Measurements from ENCODE around the gene ZBTB45. TPM values are rescaled to one million over a fixed set of nuclear protein-coding genes. Genes with fewer than 3 reads are reported as not detected.
"Not testable (repeated sequence)": the region's sequence is repeated elsewhere in the genome, so short reads cannot be mapped to it uniquely, and the experiment has no call there.

ZBTB45 gene
- total RNA-seq, 1 donor from 2014 or later = 6.9 TPM

DNA sequence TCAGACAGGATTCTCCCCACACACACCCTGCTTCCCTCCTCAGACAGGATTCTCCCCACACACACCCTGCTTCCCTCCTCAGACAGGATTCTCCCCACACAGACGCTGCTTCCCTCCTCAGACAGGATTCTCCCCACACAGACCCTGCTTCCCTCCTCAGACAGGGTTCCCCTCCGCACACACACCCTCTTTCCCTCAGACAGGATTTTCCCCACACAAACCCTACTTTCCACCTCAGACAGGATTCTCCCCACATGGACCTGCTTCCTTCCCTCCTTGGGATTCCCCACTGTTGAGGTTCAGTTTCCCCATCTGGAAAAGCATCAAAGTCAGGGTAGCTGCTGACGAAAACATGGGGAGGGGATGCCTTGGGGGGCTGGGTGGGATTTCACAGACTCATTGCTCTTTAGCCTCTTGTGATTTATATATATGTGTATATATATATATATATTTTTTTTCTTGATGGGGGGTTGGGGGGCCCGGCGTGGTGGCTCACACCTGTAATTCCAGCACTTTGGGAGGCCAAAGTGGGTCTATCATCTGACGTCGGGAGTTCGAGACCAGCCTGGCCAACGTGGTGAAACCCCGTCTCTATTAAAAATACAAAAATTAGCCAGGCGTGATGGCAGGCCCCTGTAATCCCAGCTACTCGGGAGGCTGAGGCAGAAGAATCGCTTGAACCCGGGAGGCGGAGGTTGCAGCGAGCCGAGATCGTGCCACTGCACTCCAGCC, 23.2 kb upstream of the ZBTB45 start:
- FAIRE-seq; DNase-seq (ENCODE audit: low spot score in 2 of 2): not testable (repeated sequence)

DNA sequence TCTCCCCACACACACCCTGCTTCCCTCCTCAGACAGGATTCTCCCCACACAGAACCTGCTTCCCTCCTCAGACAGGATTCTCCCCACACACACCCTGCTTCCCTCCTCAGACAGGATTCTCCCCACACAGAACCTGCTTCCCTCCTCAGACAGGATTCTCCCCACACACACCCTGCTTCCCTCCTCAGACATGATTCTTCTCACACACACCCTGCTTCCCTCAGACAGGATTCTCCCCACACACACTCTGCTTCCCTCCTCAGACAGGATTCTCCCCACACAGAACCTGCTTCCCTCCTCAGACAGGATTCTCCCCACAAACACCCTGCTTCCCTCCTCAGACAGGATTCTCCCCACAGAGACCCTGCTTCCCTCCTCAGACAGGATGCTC, 19.6 kb upstream of the ZBTB45 start:
- DNase-seq (ENCODE audit: low spot score in 2 of 2); FAIRE-seq: not testable (repeated sequence)

DNA sequence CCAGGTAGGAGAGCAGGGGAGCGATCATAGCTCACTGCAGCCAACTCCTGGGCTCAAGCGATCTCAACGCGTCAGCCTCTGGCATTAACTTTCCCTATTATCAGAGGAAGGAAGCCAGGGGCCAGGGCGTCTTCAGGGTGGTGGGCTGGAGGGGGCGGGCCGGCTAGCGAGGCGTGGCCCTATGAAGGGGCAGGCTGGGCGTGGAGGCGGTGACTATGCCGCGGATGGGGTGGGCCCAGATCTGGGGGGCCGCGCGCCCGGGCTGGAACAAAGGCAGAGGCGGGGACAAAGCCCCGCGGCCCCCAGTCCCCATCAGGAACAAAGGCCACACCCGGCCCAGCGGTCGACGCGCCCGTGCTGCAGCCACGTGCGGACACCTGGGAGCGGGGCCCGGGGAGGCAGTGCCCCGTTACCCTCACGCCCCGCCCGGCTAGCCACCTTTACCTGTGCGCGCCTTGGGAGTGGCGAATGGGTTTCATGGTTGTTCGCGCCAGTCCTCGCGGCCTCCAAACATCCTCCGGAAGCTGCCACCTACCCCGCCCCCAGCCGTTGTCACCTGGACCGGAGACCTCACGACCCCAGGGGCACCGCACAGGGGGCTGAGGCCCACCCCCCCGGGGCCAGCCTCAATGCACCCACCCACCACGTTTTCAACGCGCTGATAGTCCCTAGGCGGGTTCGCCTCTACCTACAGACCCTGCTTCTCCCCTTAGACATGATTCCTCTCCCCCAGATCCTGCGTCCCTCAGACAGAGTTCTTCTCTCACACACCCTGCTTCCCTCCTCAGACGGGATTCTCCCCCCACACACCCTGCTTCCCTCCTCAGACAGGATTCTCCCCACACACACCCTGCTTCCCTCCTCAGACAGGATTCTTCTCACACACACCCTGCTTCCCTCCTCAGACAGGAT, 18.9 kb upstream of the ZBTB45 start:
- FAIRE-seq (no peak), DNase-seq (ENCODE audit: low spot score in 2 of 2) (no peak)

DNA sequence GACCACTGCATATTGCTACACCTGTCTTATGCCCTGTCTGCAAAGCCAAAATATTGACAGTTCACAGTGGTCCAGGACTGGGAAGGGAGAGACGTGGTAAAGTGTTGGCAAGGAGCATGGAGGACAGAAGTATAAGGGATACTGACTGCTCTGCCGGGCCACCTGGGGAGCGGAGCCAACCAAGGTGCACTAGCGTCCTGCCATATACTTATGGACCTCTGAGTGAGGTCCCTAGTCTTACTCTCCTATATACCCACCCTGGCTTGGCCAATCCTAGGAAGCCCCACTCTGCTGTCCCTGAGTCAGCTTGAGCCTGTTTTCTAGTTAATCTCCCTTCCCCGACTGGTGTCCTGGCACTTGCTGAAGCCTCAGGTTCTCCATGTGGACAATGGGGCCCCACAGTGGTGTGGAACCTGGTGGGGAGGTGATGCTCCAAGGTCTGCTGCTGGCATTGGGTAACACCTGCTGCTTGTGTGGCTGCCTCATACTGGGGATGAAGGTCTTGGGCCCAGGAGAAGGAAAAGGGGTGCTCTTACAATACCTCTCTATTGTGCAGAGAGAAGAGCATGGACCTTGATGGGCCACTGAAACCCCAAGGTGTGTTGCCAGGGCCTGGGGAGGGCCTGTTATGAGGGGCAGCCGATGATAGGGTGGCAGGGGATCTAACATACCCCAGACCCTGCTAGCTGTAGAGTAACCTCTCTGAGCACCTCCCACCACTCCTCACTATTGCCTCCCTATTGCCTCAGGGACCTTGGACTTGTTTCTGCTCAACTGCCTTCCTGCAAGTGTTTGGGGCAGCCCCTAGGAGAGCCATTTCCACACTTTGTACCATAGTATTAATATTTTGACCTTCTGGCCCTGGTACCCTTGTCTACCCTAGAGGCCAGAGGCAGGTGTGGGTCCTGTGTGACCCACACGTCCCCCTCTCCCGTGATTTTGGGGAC, 17.5 kb upstream of the ZBTB45 start:
- no peak for FAIRE-seq

DNA sequence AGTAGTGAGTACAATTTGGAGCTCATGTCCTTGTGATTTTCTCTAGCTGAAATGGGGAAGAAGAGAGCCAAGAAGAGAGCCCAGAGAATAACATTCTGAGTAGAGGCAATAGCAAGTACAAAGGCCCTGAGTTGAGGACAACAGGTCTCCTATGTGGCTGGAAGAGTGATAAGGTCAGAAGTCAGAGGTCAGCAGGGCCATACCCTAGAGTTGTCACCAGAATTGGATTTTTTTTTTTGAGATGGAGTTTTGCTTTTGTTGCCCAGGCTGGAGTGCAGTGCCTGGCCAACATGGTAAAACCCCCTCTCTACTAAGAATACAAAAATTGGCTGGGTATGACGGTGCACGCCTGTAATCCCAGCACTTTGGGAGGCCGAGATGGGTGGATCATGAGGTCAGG, 16.2 kb upstream of the ZBTB45 start:
- no peak for FAIRE-seq
- no peak for DNase-seq (ENCODE audit: low spot score in 2 of 2)

More for the DNA sequence above, 17.5 kb upstream of the ZBTB45 start:
- DNase-seq (ENCODE audit: low spot score in 2 of 2) = no peak

DNA sequence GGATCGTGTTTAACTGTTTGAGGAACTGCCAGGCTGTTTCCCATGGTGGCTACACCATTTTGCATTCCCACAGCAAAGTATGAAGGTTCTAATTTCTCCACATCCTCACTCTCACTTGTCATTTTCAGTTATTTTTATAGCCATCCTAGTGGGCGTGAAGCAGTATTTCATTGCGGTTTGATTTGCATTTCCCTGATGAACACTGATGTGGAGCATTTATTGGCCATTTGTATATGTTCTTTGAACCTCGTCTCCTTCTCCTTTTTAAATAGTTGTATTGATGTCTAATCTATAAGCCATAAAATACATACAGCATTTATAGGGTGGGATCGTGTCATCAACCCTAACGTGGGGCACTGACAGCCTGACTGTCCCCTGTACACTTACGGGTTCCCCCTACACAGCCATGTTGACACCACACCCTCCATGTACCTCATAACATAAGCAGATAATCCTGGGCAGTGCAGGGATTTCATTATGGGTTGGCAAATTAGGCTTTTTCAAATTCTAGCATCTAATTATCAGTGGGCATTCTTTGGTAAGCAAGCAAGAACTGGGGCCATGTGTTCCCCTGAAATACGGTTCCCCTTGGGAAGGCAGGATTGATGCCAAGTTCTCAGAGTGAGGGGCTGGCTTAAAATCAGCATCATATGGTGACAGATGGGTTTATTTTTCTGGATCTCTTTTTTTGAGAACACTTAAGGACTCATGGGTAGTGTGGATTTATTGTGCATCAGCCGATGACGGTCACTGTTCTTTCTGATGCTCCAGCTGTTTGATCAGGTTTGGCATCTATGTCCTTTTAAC, 11.6 kb upstream of the ZBTB45 start:
- DNase-seq (ENCODE audit: low spot score in 2 of 2) (no peak), FAIRE-seq (no peak)

DNA sequence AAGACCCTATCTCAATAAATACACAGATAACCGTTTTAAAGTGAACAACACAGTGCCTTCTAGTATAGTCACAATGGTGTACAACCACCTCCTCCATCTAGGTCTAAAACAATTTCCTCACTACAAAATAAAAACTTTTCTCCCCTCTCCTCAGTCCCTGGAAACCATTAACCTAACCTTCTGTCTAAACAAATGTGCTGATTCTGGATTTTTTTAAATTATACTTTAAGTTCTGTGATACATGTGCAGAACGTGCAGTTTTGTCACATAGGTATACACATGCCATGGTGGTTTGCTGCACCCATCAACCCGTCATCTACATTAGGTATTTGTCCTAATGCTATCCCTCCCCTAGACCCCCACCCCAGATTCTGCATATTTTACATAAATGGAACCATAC, 9.8 kb upstream of the ZBTB45 start:
- no peak for FAIRE-seq
- no peak for DNase-seq (ENCODE audit: low spot score in 2 of 2)

DNA sequence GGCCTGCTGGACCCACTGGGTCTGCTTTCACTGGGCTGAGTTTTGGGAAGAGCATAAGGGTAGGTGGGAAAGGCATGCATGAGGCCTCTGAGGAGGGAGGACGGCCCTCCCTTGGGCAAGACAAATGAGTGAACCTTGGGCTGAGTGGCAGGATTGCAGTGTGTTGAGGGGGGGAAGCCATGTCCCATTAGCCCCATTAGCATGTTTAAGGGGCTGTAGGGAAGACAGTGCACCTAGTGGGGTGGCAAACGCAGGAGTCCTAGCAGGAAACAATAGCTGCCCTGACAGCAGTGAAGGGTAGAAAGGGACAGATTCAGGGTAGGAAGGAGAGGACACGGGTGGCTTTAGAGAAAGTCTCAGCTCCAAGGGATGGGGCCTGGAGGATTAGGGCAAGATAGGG, 3.1 kb upstream of the ZBTB45 start:
- no peak for FAIRE-seq

DNA sequence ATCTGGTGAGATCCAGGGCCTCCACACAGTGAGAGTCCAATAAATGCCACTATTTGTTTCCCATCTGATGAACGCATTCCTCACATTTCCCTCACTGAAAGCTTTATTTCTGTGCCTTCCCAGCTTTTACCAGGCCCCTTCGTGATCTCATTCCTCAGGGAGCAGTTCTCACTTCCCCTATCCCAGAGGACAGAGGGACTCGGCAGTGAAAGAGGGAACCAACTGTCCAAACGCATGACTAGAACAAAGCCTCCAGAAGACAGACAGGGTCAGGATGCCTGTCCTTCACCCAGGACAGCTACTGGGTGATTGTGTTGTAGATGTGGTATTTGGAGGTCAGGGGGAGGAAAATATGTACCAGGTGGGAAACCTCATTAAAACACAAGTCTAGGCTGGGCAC, 2.0 kb upstream of the ZBTB45 start:
- FAIRE-seq = no peak
- DNase-seq (ENCODE audit: low spot score in 2 of 2) = no peak

More for the DNA sequence above, 3.1 kb upstream of the ZBTB45 start:
- no peak for DNase-seq (ENCODE audit: low spot score in 2 of 2)

DNA sequence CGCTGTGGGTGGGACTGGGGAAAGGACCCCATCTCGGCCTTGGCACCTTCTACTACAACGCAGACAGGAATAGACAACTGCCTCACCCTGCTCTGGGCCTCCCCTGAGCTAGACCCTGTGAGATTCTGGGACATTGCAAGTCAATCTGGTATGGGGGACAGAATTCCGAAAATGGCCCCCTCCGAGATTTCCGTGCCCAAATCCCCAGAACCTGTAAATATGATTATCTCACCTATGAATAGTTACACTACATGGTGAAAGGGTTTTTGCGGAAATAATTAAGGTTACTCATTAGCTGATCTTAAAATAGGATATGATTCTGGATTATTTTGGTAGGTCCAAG, 618 bp upstream of the ZBTB45 start:
- FAIRE-seq = no peak
- no peak for DNase-seq (ENCODE audit: low spot score in 2 of 2)

DNA sequence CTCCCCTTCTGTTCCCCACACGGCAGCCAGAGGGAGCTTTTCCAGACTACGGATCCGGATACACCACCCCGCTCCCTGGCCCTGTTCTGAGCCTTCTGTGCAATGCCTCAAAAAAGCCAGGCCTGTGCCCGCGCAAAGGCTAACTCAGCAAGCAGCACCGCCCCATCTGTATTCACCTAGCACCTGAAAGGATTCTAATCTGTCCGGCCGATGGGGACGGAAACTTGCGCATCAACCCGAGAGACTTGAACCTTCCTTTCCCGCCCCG, 589 bp downstream of the ZBTB45 start:
- DNase-seq (ENCODE audit: low spot score in 2 of 2) = peak; percentile 76 to 77

DNA sequence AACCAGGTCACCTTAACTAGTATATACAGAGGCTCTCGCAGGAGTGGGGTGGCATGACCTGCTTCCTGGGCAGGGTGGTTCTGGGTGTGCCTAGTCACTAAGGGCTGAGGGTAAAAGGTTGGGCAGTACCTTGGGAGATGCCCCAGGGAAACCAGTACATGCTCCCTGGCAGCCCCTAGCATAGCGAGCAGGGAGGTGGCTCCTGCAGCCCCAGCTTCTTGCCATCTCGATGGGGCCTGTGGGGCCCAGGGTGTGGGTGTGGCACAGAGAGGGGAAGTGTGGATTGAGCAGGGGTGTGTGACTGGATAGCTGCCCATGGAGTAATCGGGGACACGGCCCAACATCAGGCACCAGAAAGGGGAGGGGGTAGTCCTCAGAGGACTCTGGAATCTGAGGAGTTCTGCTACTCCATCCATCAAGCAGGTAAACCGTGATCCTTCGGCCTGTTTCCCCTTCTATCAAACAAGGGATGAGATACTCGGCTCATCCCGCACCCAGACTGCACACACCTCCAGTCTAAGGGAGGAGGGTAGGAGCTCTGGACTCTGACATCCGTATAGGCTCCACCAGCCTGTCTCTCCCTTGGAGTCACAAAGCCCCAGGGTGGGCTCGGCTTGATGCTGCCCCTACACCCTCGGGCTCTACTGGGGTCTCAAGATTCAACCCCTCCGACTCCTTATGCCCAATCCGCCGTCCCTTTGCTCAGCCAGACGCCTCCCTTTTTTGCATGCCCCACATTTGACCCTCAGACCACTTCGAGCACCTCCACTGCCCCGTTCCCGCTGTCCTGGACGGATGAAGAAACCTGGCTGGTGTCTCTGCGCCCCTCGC, 1.1 kb downstream of the ZBTB45 start:
- no peak for FAIRE-seq
- DNase-seq (ENCODE audit: low spot score in 2 of 2) = no peak

More for the DNA sequence above, 589 bp downstream of the ZBTB45 start:
- FAIRE-seq = no peak

DNA sequence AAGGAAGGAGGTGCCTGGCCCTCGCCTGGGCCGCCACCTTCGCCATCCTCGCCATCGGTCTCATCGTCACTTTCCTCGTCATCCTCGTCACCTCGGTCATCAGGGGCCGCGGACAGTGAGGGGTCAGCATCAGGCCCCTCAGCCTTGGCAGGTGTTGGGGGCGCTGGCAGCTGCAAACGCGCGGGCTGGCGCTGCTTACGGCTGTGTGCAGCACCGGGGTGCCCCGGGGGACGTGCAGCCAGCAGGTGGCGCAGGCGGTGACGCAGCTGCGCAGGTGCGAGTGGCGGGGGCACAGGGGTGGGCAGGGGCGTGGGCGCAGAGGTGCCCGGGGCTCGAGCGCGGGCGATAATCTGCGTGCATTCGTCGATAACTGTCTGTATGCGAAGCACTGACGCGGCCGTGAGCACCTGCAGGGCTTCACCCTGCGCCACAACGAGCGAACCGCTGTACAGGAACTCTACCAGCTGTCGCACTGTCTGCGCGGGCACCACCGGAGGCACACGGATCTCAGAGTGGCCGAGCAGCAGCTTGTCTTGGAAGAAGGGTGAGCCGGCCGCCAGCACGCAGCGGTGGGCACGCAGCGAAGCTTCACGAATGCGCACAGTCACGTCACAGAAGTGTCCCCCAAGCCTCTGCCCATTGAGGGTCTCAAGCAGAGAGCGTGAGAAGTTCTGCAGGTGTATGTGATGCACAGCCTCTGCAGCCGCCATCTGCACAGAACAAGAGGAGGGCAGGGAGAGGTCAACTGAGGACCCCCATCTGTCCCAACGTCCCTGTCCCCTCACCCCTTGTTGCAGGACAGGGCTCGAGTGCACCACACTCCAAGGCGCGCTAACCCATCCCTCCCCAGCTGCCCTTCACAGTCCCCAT, 2.4 kb downstream of the ZBTB45 start:
- FAIRE-seq (no peak), DNase-seq (ENCODE audit: low spot score in 2 of 2) (no peak)

DNA sequence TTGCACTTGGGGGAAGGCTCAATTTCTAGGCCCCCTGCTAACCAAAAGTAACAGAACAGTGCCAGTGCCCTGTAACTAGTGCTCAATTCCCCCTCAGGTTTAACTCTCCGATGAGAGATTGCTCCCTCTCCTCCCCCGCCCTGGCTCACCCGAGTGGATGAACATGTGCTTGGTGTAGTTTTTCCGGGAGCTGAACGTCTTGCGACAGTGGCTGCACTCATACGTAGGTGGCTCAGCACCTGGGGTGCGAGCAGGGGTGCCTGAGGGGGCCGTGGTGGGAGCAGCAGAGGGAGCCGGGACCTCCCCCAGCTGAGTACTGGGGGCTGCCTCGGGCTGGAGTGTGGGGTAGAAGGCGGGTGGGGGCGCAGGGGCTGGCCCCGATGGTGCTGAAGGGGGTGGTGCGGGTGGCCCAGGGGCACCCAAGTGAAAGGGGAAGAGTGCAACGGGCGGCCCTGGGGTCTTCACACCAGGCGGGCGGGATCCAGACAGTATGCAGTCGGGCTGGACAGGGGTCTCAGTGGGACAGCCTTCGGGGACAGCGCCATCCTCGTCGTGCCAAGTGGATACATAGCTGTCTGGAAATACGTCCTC, 3.3 kb downstream of the ZBTB45 start:
- DNase-seq (ENCODE audit: low spot score in 2 of 2) (no peak), FAIRE-seq (no peak)

DNA sequence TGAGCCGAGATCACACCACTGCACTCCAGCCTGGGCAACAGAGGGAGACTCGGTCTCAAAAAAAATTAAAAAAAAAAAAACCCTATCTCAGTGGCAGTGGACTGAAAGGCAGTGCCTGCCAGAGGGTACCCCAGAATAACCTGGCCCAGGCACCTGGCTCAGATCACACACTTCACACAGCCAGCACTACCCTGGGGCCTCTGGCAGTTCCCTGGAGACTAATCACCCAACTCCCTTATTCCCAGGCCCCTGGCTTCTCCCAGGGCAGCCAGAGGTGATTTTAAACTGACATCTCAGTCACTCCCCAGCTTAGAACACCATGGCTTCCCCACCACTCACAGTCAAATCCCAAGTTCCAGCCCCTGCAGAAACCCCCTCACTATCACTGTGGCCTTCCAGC, 4.4 kb downstream of the ZBTB45 start:
- DNase-seq (ENCODE audit: low spot score in 2 of 2) (no peak), FAIRE-seq (no peak)

DNA sequence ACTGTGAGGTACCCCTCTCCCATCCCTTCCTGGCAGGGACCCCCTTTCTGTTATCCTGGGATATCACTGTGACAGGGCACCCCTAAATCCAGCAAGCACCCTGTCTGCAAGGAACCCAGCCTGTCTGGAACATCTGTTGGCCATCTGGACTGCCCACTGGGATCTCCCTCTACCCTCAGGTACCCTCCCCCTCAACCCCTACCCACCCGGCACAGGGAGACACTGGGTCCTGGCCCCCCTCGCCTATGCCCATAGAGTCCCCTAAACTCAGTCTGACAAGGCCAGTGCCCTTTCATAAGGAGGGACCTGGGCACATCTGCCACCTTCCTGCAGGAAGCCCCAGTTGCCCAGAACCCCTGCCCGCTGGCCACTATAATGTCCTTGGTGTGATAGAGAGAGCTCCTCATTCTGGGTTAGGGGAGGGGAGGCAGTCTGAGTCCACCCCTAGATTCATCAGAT, 5.0 kb downstream of the ZBTB45 start:
- FAIRE-seq (no peak), DNase-seq (ENCODE audit: low spot score in 2 of 2) (no peak)

DNA sequence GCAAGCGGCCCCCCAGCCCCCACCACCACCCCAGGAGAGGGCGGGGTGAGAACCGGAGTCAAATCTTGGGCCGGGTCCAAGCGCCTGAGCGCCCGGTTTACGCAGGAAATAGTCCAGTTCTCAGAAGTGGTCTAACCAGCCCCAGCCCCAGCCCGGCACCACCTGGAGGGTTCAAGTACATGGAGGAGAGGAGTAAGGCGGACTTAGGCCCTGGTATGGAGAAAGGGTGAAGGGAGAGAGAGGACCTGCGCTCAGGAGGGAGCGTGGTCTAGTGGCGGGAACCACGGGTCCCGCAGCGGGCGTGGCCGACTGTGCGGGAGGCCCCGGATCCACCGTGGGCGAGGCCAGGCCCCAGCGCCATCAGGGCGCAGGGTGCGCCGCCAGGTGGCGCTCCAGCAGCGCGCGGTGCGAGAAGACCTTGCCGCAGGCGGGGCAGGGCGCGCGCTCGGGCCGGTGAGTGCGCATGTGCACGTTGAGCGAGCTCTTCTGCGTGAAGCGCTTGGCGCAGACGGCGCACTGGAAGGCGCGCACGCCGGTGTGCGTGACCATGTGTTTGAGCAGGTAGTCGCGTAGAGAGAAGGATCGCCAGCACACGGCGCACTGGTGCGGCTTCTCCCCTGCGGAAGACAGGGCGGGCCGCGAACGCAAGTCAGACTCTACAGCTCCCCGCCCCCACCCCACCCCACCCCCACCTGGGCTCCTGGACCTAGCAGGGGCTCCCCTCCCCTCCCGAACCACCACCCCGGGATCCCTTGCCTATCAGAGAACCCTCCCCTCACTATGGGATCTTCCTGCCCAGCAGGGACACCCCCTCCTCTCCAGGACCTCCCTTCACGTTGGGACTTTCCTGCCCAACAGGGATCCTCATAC, 5.7 kb downstream of the ZBTB45 start:
- peak; percentile 87 to 95 for DNase-seq (ENCODE audit: low spot score in 2 of 2)
- FAIRE-seq = no peak
